HL-60/S4 treated with retinoic acid at 250 ng/mL for 4 days and 3 days (cell line): Measurements from ENCODE around the gene SPTBN2.
"Not testable (repeated sequence)": the region's sequence is repeated elsewhere in the genome, so short reads cannot be mapped to it uniquely, and the experiment has no call there.

Experiments
- in situ Hi-C: fragments of 300-500 bp; cut with MboI; formaldehyde crosslinking; loops from 2 replicates; pipeline ENCODE4 v1.7.0; 2022; ENCODE audit warnings: low sequenced_read_pairs

The SPTBN2 gene

GRCh38 chr11:66649903-66650302 lies 79.1 kb downstream of the SPTBN2 start:
- in situ Hi-C loops, result no loop called here

GRCh38 chr11:66646828-66647227 lies 82.2 kb downstream of the SPTBN2 start:
- in situ Hi-C loops, result no loop called here

- in situ Hi-C loops, result no loop called here
These were observed 85.1 kb downstream of the SPTBN2 start for GRCh38 chr11:66643745-66644437.

- in situ Hi-C loops, result no loop called here
These were observed 87.2 kb downstream of the SPTBN2 start for GRCh38 chr11:66641834-66642233.

- in situ Hi-C loops, result not testable (repeated sequence)
These were observed 89.1 kb downstream of the SPTBN2 start for GRCh38 chr11:66639814-66640340.

- in situ Hi-C loops, result no loop called here
These were observed 89.8 kb downstream of the SPTBN2 start for GRCh38 chr11:66639066-66639813.

- in situ Hi-C loops, result no loop called here
These were observed 90.6 kb downstream of the SPTBN2 start, which contains the start of gene RBM4 for GRCh38 chr11:66638177-66639065. RBM4 (plus strand) TSS chr11:66638703; CDS start chr11:66639712, 1,009 bp downstream.

GRCh38 chr11:66637557-66638176 lies 91.3 kb downstream of the SPTBN2 start:
- in situ Hi-C loops, result no loop called here

- in situ Hi-C loops, result no loop called here
These were observed 92.6 kb downstream of the SPTBN2 start for GRCh38 chr11:66636411-66636810.
